ENCODE results near the gene VPS16. TPM values are rescaled to one million over a fixed set of nuclear protein-coding genes. Genes with fewer than 3 reads are reported as not detected.

VPS16 gene
- total and polyA plus RNA-seq, 10 donors: 32.0 to 104 (median 44.5) TPM

- H3K36me3 ChIP-seq: no peaks in the 10 kb centered on the region
- peaks cover 8 to 74% (median 54%) of the 10 kb centered on the region in 6 donors for H3K4me1 ChIP-seq
- DNase-seq: peak; percentile 92
- peaks cover 0 to 14% (median 0%) of the 10 kb centered on the region in 7 donors for H3K27me3 ChIP-seq (replicated peaks in 1 of 7)
- intact Hi-C loops (cut with DNase I; ENCODE audit: low total_unique reads): loop anchor here (10.0 kb wide), 1 partner anchor 122 kb away; no protein-coding TSS in a partner anchor
- H3K27ac ChIP-seq: peak overlapping the region in 7 of 8 donors; percentile 85 to 94 (median 92)
- 0 to 1% (median 0%) methylated on average over 14 to 49 of the region's 49 CpGs for WGBS, 5 donors
- peak overlapping the region; percentile 81 to 95 (median 92) for H3K4me3 ChIP-seq
- no peaks in the 10 kb centered on the region for H3K9me3 ChIP-seq
- TF ChIP-seq POLR2AphosphoS5 (IDR thresholded peaks at IDR 0.05) (peak in 1 of 3 donors; percentile 4), CTCF (IDR thresholded peaks at IDR 0.05 in 8 of 11, conservative IDR thresholded peaks at IDR 0.05 in 3 of 11) (peak in 9 of 11 experiments; percentile 6 to 63 (median 37)), POLR2A (IDR thresholded peaks at IDR 0.05) (no peak)
These were observed 32.0 kb downstream of the VPS16 start for GRCh38 chr20:2872459-2873009.

GRCh38 chr20:2873010-2873746 is 32.6 kb downstream of the VPS16 start, which contains the start of gene PTPRA:
TSS of gene PTPRA (plus strand) at chr20:2873481. CDS start at chr20:2964278, 90,797 bp downstream.
- peaks cover 8 to 74% (median 51%) of the 10 kb centered on the region in 6 donors for H3K4me1 ChIP-seq
- 0% methylated on average over 33 to 83 of the region's 83 CpGs for WGBS, 5 donors
- intact Hi-C loops (cut with DNase I; ENCODE audit: low total_unique reads): loop anchor here (10.0 kb wide), 1 partner anchor 122 kb away; no protein-coding TSS in a partner anchor
- H3K4me3 ChIP-seq: peak within 1 kb of the TSS; percentile 81 to 95 (median 92)
- peak; percentile 97 for DNase-seq
- H3K27ac ChIP-seq: peak within 1 kb of the TSS; percentile 58 to 94 (median 92)
- TF ChIP-seq POLR2AphosphoS5 (IDR thresholded peaks at IDR 0.05): peak; percentile 92 to 94 (median 94)
- peak in 2 of 3 donors; percentile 69 for TF ChIP-seq POLR2A (IDR thresholded peaks at IDR 0.05)
- no peak for TF ChIP-seq CTCF (IDR thresholded peaks at IDR 0.05 in 8 of 11, conservative IDR thresholded peaks at IDR 0.05 in 3 of 11)
- H3K9me3 ChIP-seq: no peaks in the 10 kb centered on the region
- H3K36me3 ChIP-seq: no peaks in the 10 kb centered on the region
- peaks cover 0 to 14% (median 0%) of the 10 kb centered on the region in 7 donors for H3K27me3 ChIP-seq (replicated peaks in 1 of 7)

- Histone ChIP-seq H3K27me3 (replicated peaks in 1 of 7) (peaks cover 0 to 14% (median 0%) of the 10 kb centered on the region in 7 donors), H3K27ac (peak overlapping the region; percentile 58 to 94 (median 92)), H3K9me3 (no peaks in the 10 kb centered on the region), H3K4me3 (peak overlapping the region; percentile 81 to 95 (median 92)), H3K36me3 (no peaks in the 10 kb centered on the region), H3K4me1 (peaks cover 8 to 79% (median 51%) of the 10 kb centered on the region in 6 donors)
- TF ChIP-seq CTCF (IDR thresholded peaks at IDR 0.05 in 8 of 11, conservative IDR thresholded peaks at IDR 0.05 in 3 of 11) (no peak), POLR2AphosphoS5 (IDR thresholded peaks at IDR 0.05) (no peak), POLR2A (IDR thresholded peaks at IDR 0.05) (no peak)
- intact Hi-C loops (cut with DNase I; ENCODE audit: low total_unique reads): loop anchor here (10.0 kb wide), 1 partner anchor 121 kb away; no protein-coding TSS in a partner anchor
- 0 to 2% (median 1%) methylated on average over 3 to 29 of the region's 29 CpGs for WGBS, 5 donors
- DNase-seq: peak; percentile 94
These were observed 33.1 kb downstream of the VPS16 start for GRCh38 chr20:2873747-2874041.

- TF ChIP-seq CTCF (IDR thresholded peaks at IDR 0.05 in 8 of 11, conservative IDR thresholded peaks at IDR 0.05 in 3 of 11): no peak
- TF ChIP-seq POLR2A (IDR thresholded peaks at IDR 0.05): no peak
- TF ChIP-seq POLR2AphosphoS5 (IDR thresholded peaks at IDR 0.05): no peak
- Histone ChIP-seq H3K4me3 (peak overlapping the region; percentile 81 to 95 (median 92)), H3K4me1 (peaks cover 8 to 87% (median 55%) of the 10 kb centered on the region in 6 donors), H3K27ac (peak overlapping the region in 5 of 8 donors; percentile 91 to 94 (median 92)), H3K27me3 (replicated peaks in 1 of 7) (peaks cover 0 to 14% (median 0%) of the 10 kb centered on the region in 7 donors), H3K36me3 (no peaks in the 10 kb centered on the region), H3K9me3 (no peaks in the 10 kb centered on the region)
- 25 to 48% (median 40%) methylated on average over 7 of the region's 7 CpGs for WGBS, 5 donors
- intact Hi-C loops (cut with DNase I; ENCODE audit: low total_unique reads): loop anchor here (10.0 kb wide), 1 partner anchor 120 kb away; no protein-coding TSS in a partner anchor
- no peak for DNase-seq
These were observed 33.9 kb downstream of the VPS16 start for GRCh38 chr20:2874456-2874855.

Data from spleen (tissue), 11 donors.